SK-N-SH (cell line): ENCODE measurements around the gene RAB3A. TPM values are rescaled to one million over a fixed set of nuclear protein-coding genes. Genes with fewer than 3 reads are reported as not detected.
A peak's percentile ranks its signal among the peaks of the same experiment; 100 is the strongest.

ENCODE experiments used
- CTCF ChIA-PET: fragments of 300-600, 350-600 bp; formaldehyde crosslinking; extraction: SDS; loops from one replicate; lab custom pipeline; 2021; lab: Yijun Ruan, JAX
- POLR2A ChIA-PET: fragments of 350-600 bp; sonication (Branson Sonifier 250); formaldehyde crosslinking; extraction: SDS; loops from one replicate; lab custom pipeline; 2020; ENCODE audit warnings: antibody characterized with exemption, inconsistent platforms; lab: Yijun Ruan, JAX
- DNase-seq: peaks from one replicate; pipeline ENCODE4 v3.0.0; 2012
- H2AFZ ChIP-seq: fragments of 200-600 bp; sonication (generic); 2 replicates; pipeline ENCODE4 v1.8.1; 2016; ENCODE audit warnings: antibody characterized with exemption, mild to moderate bottlenecking, low read depth
- H3F3A ChIP-seq: fragments of 200-600 bp; sonication (generic); replicated peaks from 2 replicates; pipeline ENCODE3; 2016; ENCODE audit warnings: antibody characterized with exemption, mild to moderate bottlenecking; ENCODE audit not compliant: insufficient read depth
- H3K27ac ChIP-seq, 2 experiments: fragments of 200-500 bp in 1 of 2; fragments of 200-600 bp in 1 of 2; sonication (Bioruptor generic) in 1 of 2; sonication (generic), shearing (Covaris generic) in 1 of 2; 2 replicates each; pipeline versions ENCODE4 v1.5.1 to v1.6.1; 2014 to 2016; ENCODE audit warnings: low read depth in 2 of 2, inconsistent platforms in 1 of 2, low read length in 1 of 2, mild to moderate bottlenecking in 1 of 2, mixed read lengths in 1 of 2
- H3K27me3 ChIP-seq: fragments of 200-600 bp; sonication (generic), shearing (Covaris generic); 2 replicates; pipeline ENCODE4 v1.6.1; 2016; ENCODE audit warnings: mixed run types; ENCODE audit not compliant: insufficient read depth
- H3K36me3 ChIP-seq, 2 experiments: fragments of 200-500 bp in 1 of 2; fragments of 200-600 bp in 1 of 2; sonication (Bioruptor generic) in 1 of 2; sonication (generic) in 1 of 2; replicated peaks in 1 of 2; 2 replicates each; pipeline versions ENCODE3 to v1.5.1; 2014 to 2016; ENCODE audit warnings: low read length in 1 of 2, mild to moderate bottlenecking in 1 of 2; ENCODE audit not compliant: insufficient read depth in 2 of 2, control insufficient read depth in 1 of 2
- H3K4me1 ChIP-seq, 2 experiments: fragments of 200-500 bp in 1 of 2; fragments of 200-600 bp in 1 of 2; sonication (Bioruptor generic) in 1 of 2; sonication (generic), shearing (Covaris generic) in 1 of 2; 2 replicates each; pipeline versions ENCODE4 v1.5.1 to v1.6.1; 2014 to 2016; ENCODE audit warnings: low read depth in 1 of 2, low read length in 1 of 2, mixed run types in 1 of 2; ENCODE audit not compliant: insufficient read depth in 2 of 2, control insufficient read depth in 1 of 2
- H3K4me2 ChIP-seq: fragments of 200-600 bp; sonication (generic), shearing (Covaris generic); 2 replicates; pipeline ENCODE4 v1.6.1; 2017; ENCODE audit warnings: mixed run types
- H3K4me3 ChIP-seq, 2 experiments: fragments of 200-500 bp in 1 of 2; fragments of 200-600 bp in 1 of 2; sonication (Bioruptor generic) in 1 of 2; sonication (generic), shearing (Covaris generic) in 1 of 2; 2 replicates each; pipeline versions ENCODE4 v1.5.1 to v1.8.1; 2014 to 2016; ENCODE audit warnings: low read depth in 2 of 2, inconsistent platforms in 1 of 2, low read length in 1 of 2, mild to moderate bottlenecking in 1 of 2, mixed read lengths in 1 of 2, moderate library complexity in 1 of 2
- H3K79me2 ChIP-seq: fragments of 200-600 bp; sonication (generic); 2 replicates; pipeline ENCODE4 v1.8.1; 2017; ENCODE audit warnings: mild to moderate bottlenecking; ENCODE audit not compliant: insufficient read depth
- H3K9ac ChIP-seq: fragments of 200-600 bp; sonication (generic); 2 replicates; pipeline ENCODE4 v1.6.1; 2017; ENCODE audit warnings: mixed run types
- H3K9me2 ChIP-seq: fragments of 200-600 bp; sonication (generic); 2 replicates; pipeline ENCODE4 v1.6.1; 2017; ENCODE audit warnings: mixed run types
- H3K9me3 ChIP-seq: fragments of 200-600 bp; sonication (generic); 2 replicates; pipeline ENCODE4 v1.6.1; 2017; ENCODE audit warnings: mixed run types, mild to moderate bottlenecking, moderate library complexity
- H4K20me1 ChIP-seq: fragments of 200-600 bp; sonication (generic); 2 replicates; pipeline ENCODE4 v1.6.1; 2017; ENCODE audit warnings: mild to moderate bottlenecking, mixed run types; ENCODE audit not compliant: insufficient read depth
- IRF3 ChIP-seq: fragments of 150-350 bp; IDR thresholded peaks from 2 replicates; pipeline ENCODE4 v1.6.1; 2016; ENCODE audit warnings: mild to moderate bottlenecking, low read depth, low read length
- USF1 ChIP-seq: IDR thresholded peaks from 2 replicates; pipeline ENCODE4 v1.4.0; 2012; ENCODE audit warnings: low read depth, borderline replicate concordance
- YY1 ChIP-seq: IDR thresholded peaks from 2 replicates; pipeline ENCODE4 v1.4.0; 2012; ENCODE audit warnings: low read depth, mild to moderate bottlenecking
- ZBTB33 ChIP-seq: IDR thresholded peaks from 2 replicates; pipeline ENCODE4 v1.4.0; 2012; ENCODE audit warnings: low read depth, borderline replicate concordance
- WGBS: methylation state at CpG from one replicate; pipeline ENCODE4 v1.1.6; 2017; ENCODE audit warnings: low lambda C conversion rate; 5-methylcytosine and 5-hydroxymethylcytosine counted together
- polyA plus RNA-seq, 3 experiments: library from polyadenylated mRNA; depleted of rRNA; stranded (reverse); fragments of >200 nt; gene quantifications; 2 replicates each; pipeline ENCODE4 v1.2.3, GENCODE V29; 2012

Gene RAB3A
- polyA plus RNA-seq, 1 of the 3 experiments (the other 2 are of a cell fraction): 9.7 TPM

GRCh38 chr19:18165794-18166544 lies 37.9 kb downstream of the RAB3A start:
- no peaks in the 10 kb centered on the region for H3K9me3 ChIP-seq
- POLR2A ChIA-PET: interaction anchor here (1.0 kb wide), 1 partner anchor 14 kb away, joined by 3 read pairs; the partner anchor contains the start of gene PIK3R2

GRCh38 chr19:18164072-18164471 lies 39.8 kb downstream of the RAB3A start:
- CTCF ChIA-PET: interaction anchor here (0.9 to 9.4 kb wide), 7 partner anchors 11 to 88 kb away, joined by 3 to 78 read pairs (median 4); partner anchors contain the start of genes IFI30 and PIK3R2
- 98% methylated on average over 7 of the region's 7 CpGs for WGBS

More at GRCh38 chr19:18165794-18166544, 37.9 kb downstream of the RAB3A start:
- H3K4me1 ChIP-seq: peaks cover 0 to 8% of the 10 kb centered on the region in 2 experiments; a peak in 1 of 4 replicates
- CTCF ChIA-PET: interaction anchor here (2.1 to 9.4 kb wide), 2 partner anchors 9 to 55 kb away, joined by 7 to 78 read pairs; partner anchors contain the start of gene IFI30
- H3K4me2 ChIP-seq: no peak overlapping the region
- no peak overlapping the region for H3K9ac ChIP-seq
- peaks cover 10% of the 10 kb centered on the region for H3F3A ChIP-seq
- H3K36me3 ChIP-seq: peaks cover 38 to 44% of the 10 kb centered on the region in 2 experiments
- peak; percentile 16 for DNase-seq
- no peak for TF ChIP-seq IRF3
- H3K4me3 ChIP-seq: no peak overlapping the region
- H3K27me3 ChIP-seq: no peaks in the 10 kb centered on the region
- no peaks in the 10 kb centered on the region for H3K9me2 ChIP-seq
- H3K27ac ChIP-seq: no peak overlapping the region
- WGBS: 96% methylated on average over 15 of the region's 15 CpGs
- H2AFZ ChIP-seq: no peak overlapping the region
- no peaks in the 10 kb centered on the region for H3K79me2 ChIP-seq
- no peaks in the 10 kb centered on the region for H4K20me1 ChIP-seq

More at GRCh38 chr19:18164072-18164471, 39.8 kb downstream of the RAB3A start:
- no peak overlapping the region for H3K27ac ChIP-seq
- H3K9me2 ChIP-seq: no peaks in the 10 kb centered on the region
- DNase-seq: no peak
- no peaks in the 10 kb centered on the region for H3K27me3 ChIP-seq
- peaks cover 15% of the 10 kb centered on the region for H3F3A ChIP-seq
- no peaks in the 10 kb centered on the region for H4K20me1 ChIP-seq
- peaks cover 0 to 18% of the 10 kb centered on the region in 2 experiments; a peak in 1 of 4 replicates for H3K4me1 ChIP-seq
- no peak overlapping the region for H2AFZ ChIP-seq
- H3K4me2 ChIP-seq: no peak overlapping the region
- no peaks in the 10 kb centered on the region for H3K79me2 ChIP-seq
- peaks cover 32 to 43% of the 10 kb centered on the region in 2 experiments for H3K36me3 ChIP-seq
- no peak overlapping the region for H3K9ac ChIP-seq
- H3K9me3 ChIP-seq: no peaks in the 10 kb centered on the region
- H3K4me3 ChIP-seq: no peak overlapping the region
- POLR2A ChIA-PET: no interaction called here
- no peak for TF ChIP-seq YY1
- no peak for TF ChIP-seq IRF3
- TF ChIP-seq ZBTB33: no peak
- no peak for TF ChIP-seq USF1
